GM21737 (cell line): Measurements from ENCODE around the gene TPSAB1.
"Not testable (repeated sequence)": the region's sequence is repeated elsewhere in the genome, so short reads cannot be mapped to it uniquely, and the experiment has no call there.

Source experiments
- ATAC-seq: cut with Tn5 transposase; IDR thresholded peaks from one replicate; pipeline ENCODE4 v1.9.1; 2021; ENCODE audit warnings: mild to moderate bottlenecking, moderate library complexity; ENCODE audit not compliant: unreplicated experiment

Gene TPSAB1

DNA sequence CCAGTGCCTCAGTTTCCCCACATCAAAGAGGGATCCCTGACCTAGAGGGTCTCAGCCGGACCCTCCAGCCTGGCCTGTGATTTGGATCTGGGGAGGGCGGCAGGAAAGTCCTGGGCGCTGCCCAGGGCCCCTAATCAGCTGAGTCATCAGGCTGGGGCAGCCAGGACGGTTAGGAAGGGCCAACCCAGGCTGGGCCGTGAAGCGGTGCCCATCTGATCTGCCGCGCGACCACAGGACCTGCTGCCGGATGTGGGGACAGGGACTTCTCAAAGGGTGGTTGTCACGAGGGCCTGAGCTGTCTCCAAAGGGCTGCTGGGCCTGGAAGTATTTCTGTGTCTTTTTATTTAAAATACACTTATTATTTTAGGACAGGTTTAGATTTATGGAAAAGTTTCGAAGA is 4.4 kb downstream of the TPSAB1 start:
- ATAC-seq: no peak

DNA sequence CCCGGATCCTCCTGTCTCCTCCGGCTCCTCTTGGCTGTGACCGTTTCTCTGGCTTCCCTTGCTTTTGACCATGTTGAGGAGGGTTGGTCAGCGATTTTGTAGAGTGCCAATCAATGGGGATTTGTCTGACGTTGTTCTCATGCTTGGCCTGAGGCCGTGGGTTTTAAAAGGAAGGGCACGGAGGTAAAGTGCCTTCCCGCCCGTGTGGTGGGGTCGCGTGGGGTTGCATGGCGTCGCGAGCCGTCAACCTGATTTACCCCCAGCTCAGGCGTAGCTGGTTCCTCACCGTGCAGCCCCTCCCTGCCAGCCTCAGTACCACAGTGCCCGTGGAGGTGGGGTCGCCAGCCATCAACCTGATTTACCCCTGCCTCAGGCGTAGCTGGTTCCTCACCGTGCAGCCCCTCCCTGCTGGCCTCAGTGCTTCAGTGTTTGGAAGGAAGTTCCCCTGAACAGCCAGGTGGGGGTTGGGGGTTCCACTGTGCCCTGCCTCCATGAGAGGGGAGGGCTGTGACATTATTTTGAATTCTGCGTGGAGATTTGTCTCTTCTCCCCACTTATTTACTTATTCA is 5.0 kb downstream of the TPSAB1 start:
- ATAC-seq: no peak

- ATAC-seq: not testable (repeated sequence)
Observed at GRCh38 chr16:1247903-1248537, 7.5 kb downstream of the TPSAB1 start.

DNA sequence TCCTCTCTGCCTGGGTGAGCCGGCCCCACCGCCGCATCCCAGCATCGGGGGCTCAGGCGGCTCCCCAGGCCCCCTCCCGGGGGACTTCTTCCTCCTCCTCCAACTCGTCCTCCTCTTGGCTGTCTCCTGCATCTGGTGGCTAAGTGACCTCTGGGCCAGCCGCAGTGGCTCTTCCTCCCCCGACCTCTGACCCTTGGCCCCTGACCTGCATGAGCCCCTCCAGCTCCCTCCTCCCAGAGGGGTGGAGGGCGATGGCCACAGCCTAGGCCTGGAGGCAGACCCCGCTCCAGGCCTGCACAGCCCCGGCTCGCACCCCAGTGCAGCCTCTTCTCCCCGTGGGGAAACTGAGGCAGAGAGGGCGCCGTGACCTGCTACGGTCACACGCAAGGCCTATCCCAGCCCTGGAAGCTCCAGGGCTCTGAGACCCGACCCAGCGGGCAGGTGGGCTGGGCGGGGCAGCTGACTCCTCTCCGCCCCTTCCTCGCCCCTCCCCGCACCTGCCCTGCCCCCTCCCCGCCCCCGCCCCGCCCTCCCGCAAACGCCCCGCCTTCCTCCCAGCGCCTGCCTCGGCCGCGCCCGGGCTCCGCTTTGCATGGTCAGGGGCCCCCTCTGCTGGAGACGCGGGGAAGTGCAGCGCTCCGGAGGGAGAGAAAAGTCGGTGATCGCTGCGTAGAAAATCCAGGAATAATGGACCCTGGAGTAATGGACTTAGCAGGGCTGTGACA is 8.7 kb downstream of the TPSAB1 start:
- ATAC-seq: not testable (repeated sequence)

DNA sequence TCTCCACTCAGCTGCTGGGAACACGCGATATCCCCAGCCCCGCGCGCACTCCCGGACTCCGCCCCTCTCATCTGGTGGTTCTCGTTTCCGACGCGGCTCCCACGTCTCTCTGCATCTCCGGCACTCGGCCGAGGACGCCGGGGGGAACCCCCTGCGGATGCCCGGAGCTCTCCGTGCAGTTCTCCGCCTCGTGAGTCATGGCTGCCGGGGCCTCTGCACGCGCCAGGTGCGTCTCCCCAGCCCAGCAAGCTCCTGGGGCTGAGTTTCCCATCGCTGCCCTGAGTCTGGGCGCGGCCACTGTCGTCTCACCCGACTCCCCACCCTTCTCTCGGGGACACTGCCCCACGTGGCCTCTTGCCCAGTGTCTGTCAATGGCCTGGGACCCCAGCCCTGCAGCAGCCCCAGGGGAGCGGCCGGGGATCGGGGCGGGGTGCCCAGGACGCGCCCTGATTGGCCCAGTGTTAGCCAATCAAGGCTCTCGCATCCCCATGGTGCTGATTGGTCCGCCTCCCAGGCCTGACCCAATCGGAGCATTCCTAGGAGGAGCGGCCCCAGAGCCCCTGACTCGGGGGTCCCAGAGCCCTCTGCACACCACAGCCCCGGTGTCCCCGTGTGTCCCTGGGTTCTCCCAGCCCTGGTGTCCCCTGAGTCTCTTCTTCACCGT is 13.3 kb downstream of the TPSAB1 start:
- not testable (repeated sequence) for ATAC-seq

GRCh38 chr16:1254821-1255220 is 14.3 kb downstream of the TPSAB1 start:
- not testable (repeated sequence) for ATAC-seq

DNA sequence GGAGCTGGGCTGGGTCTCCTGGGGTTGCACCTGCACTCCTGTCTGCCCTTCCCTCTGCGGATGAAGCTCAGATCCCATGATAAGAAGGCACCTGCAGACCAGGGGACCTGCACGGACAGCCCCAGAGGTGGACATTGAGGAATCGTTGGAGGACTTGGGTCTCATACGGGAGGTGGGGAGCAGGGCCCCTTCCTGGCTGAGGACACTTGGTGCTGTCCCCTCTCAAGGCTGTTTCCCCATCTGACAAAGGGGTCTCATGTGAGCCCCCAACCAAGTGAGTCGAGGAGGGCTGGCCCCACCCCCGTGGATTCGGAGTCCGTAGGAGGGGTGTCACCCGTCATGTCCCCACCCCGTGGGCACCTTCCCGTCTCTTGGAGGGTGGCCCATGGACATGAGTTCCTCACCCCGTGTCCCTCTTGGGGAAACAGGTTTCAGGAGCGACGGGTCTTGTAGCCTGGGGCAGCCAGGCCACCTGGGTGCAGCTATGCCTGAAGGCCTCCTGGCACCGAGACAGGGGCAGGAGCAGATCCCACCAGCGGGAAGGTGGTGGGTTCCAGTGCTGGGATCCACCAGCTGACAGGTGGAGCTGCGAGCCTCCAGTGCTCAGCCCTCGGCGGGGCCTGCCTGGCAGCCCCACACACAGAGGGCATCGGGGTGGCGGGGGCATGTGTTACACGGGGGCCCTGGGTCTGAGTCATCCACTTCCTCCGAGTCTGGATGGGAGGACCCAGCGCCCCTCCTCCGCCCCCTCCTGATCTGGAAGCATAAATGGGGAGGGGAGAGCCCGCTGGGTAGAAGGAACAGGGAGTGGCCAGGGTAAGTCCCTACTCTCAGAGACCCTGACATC is 15.0 kb downstream of the TPSAB1 start, which contains the start of gene TPSD1:
TSS of gene TPSD1 (plus strand) at position 794 of the 847 bp plus-strand sequence. CDS start 212 bp downstream, outside the sequence.
- ATAC-seq: not testable (repeated sequence)

GRCh38 chr16:1256296-1256873 is 15.9 kb downstream of the TPSAB1 start:
- ATAC-seq: not testable (repeated sequence)

GRCh38 chr16:1256874-1257322 is 16.4 kb downstream of the TPSAB1 start:
- ATAC-seq: no peak

GRCh38 chr16:1257561-1258224 is 17.2 kb downstream of the TPSAB1 start:
- ATAC-seq: no peak

DNA sequence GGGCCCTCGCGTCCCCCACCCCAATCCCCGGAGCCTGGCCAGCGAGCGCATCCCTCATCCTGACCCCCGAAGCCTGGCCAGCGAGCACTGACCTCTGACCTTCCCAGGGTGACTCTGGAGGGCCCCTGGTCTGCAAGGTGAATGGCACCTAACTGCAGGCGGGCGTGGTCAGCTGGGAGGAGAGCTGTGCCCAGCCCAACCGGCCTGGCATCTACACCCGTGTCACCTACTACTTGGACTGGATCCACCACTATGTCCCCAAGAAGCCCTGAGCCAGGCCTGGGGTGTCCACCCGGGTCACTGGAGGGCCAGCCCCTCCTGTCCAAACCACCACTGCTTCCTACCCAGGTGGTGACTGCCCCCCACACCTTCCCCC is 17.7 kb downstream of the TPSAB1 start:
- no peak for ATAC-seq

- ATAC-seq: no peak
Observed at GRCh38 chr16:1258906-1259759, 18.6 kb downstream of the TPSAB1 start.

GRCh38 chr16:1259760-1260068 is 19.2 kb downstream of the TPSAB1 start:
- no peak for ATAC-seq

GRCh38 chr16:1260101-1260680 is 19.7 kb downstream of the TPSAB1 start:
- no peak for ATAC-seq

- no peak for ATAC-seq
Observed at GRCh38 chr16:1261131-1261892, 20.8 kb downstream of the TPSAB1 start.

GRCh38 chr16:1262210-1262845 is 21.8 kb downstream of the TPSAB1 start:
- no peak for ATAC-seq

- ATAC-seq: no peak
Observed at GRCh38 chr16:1262846-1263221, 22.3 kb downstream of the TPSAB1 start.
